Hypothalamus (tissue), 51 donors: ENCODE results near the gene IL12B.
A peak's percentile ranks its signal among the peaks of the same experiment; 100 is the strongest.
"Not testable (repeated sequence)": the region's sequence is repeated elsewhere in the genome, so short reads cannot be mapped to it uniquely, and the experiment has no call there.

Experiments used
- DNase-seq, 51 donors: peaks; one replicate each; lab custom pipeline; 2025; lab: John Stamatoyannopoulos, UW

IL12B gene

DNA sequence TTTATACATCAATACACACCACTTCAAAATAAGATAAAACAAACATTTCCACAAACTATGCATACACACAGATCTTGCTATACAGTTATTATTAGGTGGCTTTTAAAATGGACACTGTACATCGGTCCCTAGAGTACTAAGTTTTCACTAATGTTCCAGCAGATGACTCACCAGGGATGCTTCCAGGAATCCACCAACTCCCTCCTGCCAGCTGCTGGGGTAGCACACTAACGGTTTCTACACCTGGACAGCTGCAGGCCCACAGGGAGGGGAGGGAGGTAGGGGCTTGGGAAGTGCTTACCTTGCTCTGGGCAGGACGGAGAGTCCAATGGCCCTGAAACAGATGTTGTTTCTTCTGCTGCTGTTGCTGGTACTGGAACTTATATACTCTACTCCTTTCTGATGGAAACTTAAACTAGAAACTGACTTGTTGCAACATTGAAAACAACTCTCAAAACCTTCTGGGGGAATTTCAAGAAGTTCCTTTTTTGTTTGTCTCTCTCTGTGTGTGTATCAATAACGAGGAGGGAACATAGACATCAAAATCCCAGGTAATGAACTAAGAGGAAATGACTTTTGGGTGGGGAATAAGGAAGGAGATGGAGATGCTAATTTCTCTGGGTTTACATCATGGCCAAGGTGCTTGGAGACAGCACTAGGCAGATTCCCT is at the start of gene IL12B:
Gene IL12B, minus strand, starts transcription at position 357 of the 670 bp plus-strand sequence. CDS start 3,705 bp downstream, outside the sequence.
- no peak for DNase-seq

DNA sequence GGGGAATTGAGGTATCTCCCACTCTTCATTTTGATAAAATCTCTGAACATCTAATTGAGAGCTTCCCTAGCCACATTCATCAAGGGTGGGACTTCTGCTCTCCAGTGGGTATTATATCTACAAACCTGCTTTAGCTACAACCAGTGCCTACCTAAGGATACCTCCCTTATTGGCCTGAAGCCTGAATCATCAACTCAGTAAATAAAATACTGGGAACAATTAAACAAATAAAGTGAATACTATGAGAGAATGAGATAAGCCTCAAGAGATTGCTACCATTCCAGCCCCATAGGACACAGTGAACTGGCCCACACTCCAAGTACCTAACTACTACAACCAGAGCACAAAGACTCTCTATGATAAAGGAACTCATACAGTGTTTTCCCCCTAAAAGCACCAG is 47.4 kb upstream of the IL12B start:
- DNase-seq, result no peak

DNA sequence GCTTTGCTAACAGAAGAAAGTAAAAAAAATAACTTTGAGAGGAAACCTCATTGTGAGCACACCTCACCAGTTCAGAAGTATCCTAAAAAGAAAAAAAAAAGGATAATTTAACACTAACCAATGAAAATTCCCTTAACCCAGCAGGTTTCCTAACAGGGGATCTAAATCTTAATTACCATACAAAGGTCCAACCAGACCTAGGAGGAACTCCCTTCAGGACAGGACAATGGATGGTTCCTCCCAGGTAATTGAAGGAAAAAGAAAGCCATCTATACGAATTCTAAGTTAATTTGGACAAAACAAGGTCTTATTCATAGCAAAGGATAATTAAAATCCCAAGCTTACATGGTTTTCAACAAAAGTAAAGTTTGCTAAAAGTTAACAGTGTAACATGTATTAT is 37.6 kb upstream of the IL12B start:
- DNase-seq, result not testable (repeated sequence)

DNA sequence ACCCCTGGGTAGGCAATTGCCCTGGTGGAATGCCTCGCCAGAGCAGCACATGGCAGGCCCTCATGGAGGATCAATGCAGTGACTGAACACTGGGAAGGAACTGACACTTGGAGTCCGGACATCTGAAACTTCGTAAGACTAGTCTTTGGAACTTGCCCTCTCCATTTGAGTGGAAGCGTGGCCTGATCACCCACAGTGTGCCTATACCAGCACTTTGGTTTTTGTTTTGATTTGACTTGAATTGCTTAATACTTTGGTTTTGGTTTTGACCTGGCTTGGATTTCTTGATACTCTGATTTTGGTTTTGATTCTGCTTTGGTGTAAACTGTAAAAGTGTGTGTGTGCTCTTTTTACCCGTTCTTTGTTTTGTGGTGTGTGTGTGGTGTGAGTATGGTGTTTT is 36.5 kb upstream of the IL12B start:
- not testable (repeated sequence) for DNase-seq

DNA sequence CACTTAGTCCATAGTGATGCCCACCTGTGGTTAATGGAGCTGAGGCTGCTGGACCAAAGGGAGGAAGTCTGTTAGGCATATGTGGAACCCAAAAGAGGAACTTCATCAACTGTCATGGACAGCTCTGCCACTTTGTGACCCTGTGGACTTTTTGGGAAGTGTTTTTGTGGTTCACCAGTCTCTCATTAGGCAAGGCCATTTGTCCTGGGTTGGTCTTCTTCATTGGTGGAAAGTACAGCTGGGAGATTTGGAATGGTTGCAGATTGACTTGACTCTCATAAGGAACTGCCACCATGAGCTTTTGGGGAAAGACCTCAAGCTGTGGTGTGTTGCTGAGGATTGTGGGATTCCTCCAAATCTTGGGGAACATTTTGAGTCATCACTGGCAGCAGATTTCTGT is 31.9 kb upstream of the IL12B start:
- DNase-seq, result peak in 3 of 51 donors; percentile 3 to 7 (median 5)

DNA sequence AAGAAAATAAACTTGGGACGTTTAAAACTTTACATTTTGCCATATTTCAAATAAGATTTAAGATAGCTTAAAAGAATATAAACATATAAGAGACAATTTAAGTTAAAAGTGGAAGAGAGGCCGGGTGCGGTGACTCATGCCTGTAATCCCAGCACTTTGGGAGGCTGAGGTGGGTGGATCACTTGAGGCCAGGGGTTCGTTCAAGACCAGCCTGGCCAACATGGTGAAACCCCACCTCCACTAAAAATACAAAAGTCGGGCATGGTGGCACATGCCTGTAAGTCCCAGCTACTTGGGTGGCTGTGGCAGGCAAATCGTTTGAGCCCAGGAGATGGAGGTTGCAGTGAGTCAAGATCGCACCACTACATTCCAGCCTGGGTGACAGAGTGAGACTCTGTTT is 29.6 kb upstream of the IL12B start:
- DNase-seq, result not testable (repeated sequence)

GRCh38 chr5:159359408-159359807 is 29.1 kb upstream of the IL12B start:
- DNase-seq, result no peak

DNA sequence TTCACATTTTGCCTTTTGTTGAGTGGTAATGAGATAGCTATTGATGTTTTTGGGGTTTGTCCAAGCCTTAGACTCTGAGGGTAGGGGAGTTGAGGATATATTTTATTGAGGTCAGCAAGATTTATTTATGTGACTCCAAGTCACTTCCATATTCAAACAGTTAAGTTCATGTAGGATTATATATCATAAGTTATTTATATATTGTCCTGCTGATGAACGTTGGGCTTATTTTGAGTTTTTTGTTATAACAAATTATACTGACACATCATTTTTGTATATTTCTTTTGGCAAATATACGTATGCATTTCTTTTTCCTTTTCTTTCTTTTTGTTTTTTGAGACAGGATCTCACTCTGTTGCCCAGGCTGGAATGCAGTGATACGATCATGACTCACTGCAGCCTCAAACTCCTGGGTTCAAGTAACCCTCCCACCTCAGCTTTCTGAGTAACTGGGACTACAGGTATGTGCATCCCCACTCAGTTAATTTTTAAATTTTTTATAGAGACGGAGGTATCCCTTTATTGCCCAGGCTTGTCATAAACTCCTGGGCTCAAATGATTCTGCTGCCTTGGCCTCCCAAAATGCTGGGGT is 23.5 kb upstream of the IL12B start:
- no peak for DNase-seq

DNA sequence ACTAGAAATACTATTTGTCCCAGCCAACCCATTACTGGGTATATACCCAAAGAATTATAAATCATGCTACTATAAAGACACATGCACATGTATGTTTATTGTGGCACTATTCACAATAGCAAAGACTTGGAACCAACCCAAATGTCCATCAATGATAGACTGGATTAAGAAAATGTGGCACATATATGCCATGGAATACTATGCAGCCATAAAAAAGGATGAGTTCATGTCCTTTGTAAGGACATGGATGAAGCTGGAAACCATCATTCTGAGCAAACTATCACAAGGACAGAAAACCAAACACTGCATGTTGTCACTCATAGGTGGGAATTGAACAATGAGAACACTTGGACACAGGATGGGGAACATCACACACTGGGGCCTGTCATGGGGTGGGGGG is 20.4 kb upstream of the IL12B start:
- DNase-seq, result not testable (repeated sequence)

- not testable (repeated sequence) for DNase-seq
Observed at GRCh38 chr5:159350216-159350615, 19.9 kb upstream of the IL12B start.

GRCh38 chr5:159345861-159346260 is 15.6 kb upstream of the IL12B start:
- no peak for DNase-seq

- DNase-seq, result peak in 4 of 51 donors; percentile 1 to 26 (median 14)
Observed at GRCh38 chr5:159345336-159345735, 15.0 kb upstream of the IL12B start.

DNA sequence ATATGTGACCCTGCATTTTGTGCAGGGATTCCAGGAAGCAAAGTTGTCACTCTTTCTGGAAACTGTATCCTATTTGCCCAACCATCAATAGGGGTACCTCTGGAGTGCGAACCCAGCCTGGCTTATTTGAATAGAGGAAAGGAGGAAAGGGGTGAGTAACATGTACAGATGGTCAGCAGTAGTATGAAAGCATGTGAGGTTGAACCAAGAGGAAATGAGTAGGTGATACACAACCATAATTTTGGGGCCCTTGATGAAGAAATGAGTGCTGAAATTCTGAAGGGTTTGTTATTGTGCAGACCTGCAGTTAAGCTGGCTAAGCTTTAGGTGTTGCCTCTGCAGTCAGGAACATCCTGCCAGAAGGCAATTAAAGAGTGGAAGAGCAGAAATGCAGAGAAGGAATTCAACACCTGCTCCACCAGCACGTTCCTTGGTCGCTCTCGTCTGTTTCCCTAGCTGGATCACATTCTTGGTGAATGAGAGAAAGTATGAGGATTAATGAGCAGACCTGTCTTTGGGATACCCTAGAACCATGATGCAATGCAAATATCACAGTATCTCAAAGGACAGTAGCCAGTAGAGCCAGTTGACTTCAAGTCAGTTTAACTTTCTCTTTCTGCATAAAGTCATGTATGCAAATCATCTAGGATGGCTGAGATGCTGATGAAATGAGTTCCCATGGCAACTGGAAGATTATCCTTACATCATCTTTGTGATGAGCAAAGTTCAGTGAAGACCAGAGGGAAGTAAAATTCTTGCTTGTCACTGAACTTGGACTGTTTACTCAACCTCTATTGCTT is 13.2 kb upstream of the IL12B start:
- no peak for DNase-seq

- DNase-seq, result no peak
Observed at GRCh38 chr5:159342840-159343239, 12.6 kb upstream of the IL12B start.

- peak in 17 of 51 donors; percentile 1 to 44 (median 18) for DNase-seq
Observed at GRCh38 chr5:159341906-159342310, 11.6 kb upstream of the IL12B start.

DNA sequence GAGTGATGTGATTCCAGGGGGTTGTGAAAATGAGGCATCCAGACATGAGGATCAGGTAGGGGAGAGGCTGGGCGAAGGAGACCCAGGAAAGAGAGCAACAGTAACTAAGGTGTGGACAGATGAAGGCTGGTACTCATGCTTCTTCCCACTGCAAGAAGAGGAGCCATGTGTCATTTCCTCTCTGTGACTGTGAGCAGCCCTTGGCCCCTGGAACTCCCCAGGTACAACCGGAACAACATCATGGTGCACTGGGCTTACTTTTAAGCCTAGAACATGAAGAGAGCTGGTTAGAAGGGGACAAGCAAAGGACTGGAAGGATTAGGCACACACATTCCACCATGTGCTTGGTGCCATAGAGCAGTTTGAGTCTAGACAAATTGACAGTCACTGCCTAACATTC is 10.9 kb upstream of the IL12B start:
- no peak for DNase-seq

GRCh38 chr5:159340511-159340910 is 10.2 kb upstream of the IL12B start:
- DNase-seq, result no peak

DNA sequence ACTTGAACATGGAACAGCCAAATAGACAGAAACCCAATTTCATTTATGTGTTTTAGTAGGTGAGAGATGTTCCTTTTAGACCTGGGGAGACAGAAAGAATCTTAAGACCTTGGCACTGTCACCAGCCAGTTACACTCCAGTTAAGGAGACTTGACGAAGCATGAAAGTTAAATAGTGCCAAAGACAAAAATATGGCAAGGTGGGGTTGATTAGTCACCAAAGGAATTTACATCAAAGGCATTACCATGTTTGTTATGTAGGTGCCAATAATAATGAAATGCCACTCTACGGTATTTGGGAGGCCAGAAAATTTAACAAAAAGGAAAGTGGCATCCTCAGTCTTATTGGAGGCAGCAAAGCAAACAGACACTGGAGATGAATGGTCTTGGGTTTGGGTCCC is 9.2 kb upstream of the IL12B start:
- no peak for DNase-seq

DNA sequence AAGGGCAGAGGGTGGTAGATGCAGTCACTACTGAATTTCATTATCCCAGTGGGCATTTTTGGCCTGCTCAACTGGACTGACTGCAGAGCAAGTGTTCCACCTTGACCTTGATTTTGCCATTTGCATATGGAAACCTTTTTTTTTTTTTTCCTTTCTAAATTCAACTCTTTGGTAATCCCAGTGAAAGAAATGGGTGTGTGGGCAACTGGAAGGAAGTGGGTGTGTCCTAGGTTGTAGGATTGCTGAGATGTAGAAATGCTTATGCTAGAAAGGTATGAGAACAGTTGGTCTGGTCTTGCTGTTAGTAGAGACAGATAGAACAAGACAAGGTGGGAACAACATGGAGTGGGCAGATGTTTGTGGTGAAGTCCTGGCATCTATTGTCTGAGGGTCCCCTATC is 7.8 kb upstream of the IL12B start:
- no peak for DNase-seq

GRCh38 chr5:159337016-159337955 is 7.0 kb upstream of the IL12B start:
- DNase-seq, result no peak

- no peak for DNase-seq
Observed at GRCh38 chr5:159336586-159336985, 6.3 kb upstream of the IL12B start.
